OCI-M1 (cell line): ENCODE results near the gene CHD2.
A peak's percentile ranks its signal among the peaks of the same experiment; 100 is the strongest.
"Not testable (repeated sequence)": the region's sequence is repeated elsewhere in the genome, so short reads cannot be mapped to it uniquely, and the experiment has no call there.

Experiments
- DNase-seq: peaks from one replicate; lab custom pipeline; 2025; lab: John Stamatoyannopoulos, UW

Gene CHD2

DNA sequence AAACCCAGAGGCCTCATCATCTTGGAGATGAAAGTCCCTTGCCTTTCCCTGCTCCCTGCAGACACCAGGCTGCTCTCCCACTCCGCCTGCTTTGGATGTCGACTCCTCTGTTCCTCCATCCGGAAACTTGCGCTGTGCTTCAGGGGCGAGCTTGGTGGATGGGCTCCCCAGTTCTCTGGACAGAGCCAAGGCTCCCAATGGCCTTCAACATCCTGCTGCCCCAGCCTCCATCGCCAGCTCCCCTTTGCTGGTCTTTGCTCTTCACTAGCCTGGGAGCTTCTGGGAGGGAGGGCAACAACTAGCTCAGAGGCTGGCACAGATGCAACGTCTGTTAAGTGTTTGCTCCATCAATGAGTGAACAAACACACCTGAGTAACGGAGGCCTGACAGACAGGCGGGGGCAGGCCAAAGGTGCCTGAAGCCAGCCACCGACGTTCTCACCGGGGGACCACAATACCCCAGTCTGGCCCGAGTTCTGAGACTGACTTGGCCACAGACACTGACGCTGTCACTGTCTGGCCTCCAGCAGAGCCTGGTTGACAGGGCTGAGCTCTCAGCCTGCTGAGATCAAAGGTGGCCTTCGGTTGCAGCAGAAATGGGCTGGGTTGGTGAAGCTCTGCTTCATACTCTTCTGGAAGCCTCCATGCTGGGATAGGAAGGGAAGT lies 149.9 kb downstream of the CHD2 start:
- no peak for DNase-seq

DNA sequence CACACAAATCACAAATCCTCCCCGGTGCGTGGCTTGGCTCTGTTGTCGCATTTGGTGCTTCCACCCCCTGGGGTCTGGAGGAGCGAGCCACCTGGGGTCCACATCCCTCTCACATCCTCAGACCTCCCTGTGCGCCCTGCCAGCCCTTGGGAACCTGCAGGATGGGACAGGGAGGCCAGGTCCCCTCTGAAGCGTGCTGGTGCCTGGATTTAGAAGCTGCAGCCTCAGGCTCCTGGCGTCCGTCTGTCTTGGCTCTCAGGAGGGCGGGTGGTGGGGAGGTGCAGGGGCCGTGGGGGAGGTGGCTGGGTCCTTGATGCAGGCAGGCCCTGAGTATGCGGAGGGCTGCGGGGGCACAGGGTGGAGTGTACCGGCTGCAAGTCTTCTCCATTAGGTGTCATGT lies 150.5 kb downstream of the CHD2 start:
- DNase-seq: no peak

DNA sequence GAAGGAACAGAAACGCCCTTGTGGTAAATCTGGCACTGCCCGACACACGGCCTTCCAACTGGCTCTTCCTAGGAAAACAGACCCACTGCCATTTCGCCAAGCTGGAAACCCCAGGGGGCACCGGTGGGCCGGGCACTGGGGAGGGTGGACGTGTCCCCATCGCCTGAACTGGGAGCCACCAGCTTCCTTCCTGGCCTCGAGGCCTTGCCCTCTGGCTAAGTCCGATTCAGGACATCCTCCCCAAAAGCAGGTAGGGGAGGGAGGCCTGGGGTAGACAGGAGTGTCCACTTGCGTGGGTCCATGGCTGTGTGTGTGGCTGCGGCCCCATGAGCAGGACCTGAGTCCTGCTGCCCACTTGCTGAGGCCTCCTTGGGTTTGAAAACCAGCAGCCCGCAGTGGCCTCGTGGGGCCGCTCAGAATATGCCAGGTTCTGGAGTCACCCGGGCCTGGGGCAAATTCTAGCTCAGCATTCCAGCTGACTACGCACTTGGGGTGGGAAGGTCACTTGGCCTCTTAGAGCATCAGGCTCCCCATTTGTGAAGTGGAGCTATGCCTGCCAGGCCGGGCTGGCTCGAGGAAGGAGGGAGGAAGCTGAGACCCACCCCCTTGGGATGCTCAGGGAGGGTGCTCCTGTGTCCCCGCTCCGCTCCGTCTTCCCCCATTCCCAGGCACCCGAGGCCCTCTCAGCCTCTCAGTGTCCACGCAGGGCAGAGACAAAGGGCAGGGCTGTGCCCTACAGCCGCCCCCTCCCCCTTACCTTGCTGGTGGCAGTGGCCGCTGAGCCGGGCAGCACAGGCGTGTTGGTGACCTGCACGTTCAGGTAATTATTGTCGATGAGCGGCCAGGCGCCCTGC lies 151.3 kb downstream of the CHD2 start:
- DNase-seq: no peak

DNA sequence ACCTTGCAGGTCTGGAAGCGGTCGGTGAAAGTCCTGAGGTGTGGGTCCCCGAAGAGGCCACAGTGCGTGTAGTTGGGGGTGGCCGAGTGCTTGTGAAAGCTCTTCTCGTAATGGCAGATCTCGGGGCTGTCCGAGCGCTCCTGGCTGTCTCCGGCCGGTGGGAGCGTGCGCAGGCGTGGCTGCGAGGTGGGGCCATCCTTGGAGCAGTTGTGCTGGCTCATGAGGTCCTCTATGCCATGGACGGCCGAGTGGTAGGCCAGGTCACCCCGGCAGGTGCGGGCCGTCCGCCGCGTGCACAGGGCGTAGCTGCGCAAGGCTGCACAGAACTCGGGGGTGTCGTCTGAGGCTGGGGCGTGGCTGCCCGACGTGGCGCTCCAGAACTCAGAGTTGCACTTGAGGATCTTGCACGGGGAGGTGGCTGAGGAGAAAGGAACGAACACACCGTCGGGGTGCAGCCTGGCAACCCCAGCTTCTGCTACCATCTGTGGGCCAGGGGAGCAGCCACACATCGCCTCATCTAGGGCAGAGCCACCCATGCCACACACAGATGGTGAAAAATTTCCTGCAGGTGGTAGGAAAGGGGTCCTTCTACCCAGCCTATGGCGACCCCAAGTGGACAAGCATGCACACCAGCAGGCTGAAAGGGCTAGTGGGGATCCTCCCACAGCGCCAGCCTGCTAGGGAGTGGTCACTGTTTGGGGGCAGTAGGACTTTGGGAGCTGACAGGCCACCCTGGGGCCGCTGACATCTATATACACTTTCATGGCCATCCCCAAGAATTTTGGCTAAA lies 152.2 kb downstream of the CHD2 start:
- peak; percentile 14 for DNase-seq

DNA sequence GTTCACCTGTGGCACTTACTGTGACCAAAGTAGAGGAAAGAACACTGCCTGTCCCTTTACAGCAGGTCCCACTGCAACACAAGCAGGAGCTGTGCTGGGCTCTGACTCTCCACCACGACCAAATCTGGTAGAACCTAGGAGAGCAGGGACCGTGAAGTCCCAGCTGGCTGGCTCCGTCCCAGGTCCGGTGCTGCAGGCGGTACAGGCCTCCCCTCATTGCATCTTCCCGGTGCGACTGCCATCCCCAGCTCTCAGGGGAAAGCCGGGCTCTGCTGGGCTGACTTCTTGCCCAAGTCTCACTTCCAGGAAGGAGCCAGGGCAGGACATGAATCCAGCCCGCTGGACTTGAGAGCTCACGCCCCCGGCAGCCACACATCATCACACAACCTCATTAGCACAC lies 155.1 kb downstream of the CHD2 start:
- DNase-seq: no peak

DNA sequence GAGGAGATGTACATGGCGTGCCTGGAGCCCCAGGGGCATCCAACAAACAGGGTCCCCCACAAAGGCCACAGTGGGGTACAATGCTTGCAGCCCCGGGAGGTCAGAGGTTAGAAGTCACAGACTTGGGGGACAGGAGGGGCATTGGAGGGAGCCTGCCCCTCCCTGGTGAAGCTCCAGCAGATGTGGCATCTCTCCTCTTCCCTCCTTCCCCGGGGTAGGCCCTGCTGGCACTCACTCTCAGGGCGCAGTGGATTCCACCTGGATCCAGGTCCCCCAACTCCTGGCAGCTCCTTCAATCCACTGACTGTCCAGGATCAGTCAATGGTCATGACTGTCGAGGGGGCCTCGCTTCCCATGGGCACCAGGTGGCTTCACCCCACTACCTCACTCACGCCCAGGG lies 156.7 kb downstream of the CHD2 start:
- no peak for DNase-seq

DNA sequence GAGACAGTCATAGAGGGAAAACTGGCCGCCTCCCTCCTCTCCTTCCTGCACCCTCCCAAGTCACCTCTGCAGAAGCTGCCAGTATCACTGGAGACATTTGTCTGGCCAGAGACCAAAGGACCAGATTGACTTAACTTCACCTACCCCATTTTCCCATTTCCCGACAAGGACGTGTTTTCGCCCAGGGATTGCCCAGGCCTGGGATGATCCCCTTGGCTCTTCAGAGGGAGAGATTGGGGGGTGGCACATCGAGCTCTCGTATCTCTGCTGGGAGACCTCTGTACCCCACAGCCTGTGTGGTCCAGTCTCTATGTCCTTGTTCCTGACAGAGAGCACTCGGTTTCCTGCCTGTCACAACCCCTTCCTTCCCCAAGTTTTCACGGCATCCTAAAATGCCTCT lies 157.5 kb downstream of the CHD2 start:
- DNase-seq: no peak

DNA sequence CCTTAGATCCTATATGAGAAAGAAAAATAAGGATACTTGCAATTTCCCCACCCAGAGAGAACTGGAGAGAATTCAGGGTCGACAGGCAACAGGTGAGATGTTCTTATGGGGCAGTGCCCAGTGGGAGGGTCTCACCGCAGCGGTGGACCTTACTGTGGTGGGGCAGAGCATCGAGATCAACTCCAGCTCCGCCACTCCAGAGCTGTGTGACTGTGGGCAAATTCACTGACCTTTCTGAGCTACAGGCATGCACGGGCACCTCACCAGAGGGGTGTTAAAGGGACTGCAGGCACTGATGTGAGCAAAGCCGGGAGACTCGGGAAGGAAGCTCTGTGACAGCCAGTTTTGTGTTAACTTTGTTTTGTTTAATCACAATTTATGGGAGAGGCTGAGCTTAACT lies 158.0 kb downstream of the CHD2 start:
- no peak for DNase-seq

DNA sequence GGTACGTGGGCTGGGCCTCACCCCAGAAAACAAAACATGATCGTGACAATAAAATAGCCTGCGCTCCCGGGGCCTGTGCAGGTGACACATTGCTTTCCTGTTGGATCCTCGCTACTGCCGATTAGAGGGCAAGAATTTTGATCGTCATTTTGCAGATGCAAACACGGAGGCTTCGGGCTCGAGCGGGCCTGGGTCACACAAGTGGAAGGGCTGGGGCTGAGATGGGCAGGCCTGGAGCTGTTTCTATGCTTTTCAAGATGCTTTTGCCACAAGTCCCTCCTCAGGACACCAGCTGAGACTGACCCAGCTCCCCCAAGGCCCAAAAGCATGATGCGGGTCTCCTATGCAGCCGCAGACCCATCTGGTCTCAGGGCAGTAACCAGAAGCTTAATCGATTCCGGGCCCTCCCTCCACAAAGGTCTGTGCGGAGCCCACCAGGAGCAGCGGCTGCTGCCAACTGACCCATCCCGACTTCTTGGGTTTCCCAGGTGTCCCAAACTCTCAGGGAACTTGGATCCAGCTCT lies 158.8 kb downstream of the CHD2 start:
- no peak for DNase-seq

DNA sequence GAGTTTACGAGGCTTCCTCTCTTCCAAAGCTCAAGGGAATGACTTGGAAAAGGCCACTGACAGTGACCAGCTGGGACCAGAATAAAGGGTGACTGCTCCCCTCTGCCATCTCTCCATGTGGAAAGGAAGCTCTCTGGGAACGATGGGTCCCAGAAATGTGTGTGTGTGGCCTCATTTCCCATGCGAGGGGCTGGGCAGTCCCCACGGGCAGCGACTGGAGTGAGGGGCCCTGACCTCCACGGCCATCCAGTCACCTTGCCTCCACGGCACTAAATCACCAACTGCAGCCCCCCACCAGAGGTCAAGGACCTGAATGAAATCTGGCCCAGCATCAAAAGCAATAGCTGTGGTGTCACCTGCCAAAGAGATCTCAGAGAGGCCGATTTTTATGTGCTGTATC lies 159.3 kb downstream of the CHD2 start:
- DNase-seq: no peak

DNA sequence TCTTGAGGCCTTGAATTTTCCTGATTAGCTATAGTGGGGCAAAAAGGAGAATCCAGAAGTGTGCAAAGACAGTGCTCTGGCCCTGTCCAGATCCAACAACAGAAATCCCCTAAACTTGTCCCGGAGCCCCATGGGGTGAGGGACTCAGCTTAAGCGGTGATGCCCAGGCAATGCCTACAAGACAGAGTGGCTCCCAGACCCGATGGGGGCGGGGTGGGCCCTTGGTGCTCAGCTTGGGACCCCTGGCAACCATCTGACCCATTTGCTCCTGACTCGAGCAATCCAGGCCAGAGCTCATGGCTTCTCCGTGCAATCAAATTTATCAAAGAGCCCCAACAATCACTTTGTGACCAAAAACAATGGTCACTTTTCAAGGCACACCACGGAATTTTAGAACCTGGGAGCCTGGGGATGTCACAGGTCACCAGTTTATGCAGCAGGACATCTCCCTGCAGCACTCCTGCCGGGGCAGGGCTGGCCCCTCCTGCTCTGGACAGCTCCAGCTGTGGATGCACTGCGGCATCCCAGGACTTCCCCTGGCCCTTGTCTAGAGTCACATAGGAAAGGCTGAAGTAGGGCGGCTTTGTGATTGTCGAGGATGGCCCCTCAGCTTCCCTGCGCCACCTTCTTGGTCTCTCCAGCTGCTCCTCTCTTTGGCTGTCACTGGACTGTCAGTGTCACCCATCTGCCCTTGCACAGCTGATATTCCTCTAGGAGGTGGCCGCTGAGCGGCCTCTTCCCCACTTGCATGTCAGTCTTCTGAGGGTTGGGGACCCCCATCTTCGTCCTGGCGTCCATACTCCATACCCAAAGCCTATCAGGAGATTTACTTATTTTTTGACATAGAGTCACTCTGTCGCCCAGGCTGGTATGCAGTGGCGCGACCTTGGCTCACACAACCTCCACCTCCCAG lies 160.5 kb downstream of the CHD2 start:
- DNase-seq: no peak

DNA sequence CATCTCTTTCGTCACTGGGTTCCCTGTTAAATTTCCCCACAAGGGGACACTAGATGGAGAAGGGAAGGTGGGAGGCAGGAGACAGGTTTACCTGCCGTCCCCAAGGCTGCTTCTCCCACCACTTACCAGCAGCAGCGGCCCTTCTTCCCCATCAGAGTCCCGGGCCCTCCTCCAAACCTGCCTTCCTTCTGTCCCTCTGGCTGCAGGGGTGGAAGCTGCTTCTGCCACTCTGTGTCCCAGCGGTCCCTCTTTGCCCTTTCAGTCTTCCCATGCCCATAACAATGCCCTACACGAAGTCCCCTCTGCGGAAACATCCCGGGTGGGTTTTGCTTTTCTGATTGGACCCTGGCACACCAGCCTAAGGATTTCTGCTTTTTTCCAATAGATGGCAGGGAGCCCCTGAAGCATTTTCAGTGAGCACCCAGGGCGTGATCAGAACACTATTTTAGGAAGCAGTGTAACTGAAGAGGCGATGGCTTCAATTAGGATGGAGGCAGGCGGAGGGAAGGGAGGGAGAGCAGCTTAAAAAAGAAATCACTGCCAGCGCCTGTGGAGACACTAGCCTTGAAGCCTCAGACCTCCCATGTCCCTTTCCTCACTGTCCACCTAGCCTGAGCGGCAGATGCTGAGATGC lies 162.6 kb downstream of the CHD2 start:
- not testable (repeated sequence) for DNase-seq

DNA sequence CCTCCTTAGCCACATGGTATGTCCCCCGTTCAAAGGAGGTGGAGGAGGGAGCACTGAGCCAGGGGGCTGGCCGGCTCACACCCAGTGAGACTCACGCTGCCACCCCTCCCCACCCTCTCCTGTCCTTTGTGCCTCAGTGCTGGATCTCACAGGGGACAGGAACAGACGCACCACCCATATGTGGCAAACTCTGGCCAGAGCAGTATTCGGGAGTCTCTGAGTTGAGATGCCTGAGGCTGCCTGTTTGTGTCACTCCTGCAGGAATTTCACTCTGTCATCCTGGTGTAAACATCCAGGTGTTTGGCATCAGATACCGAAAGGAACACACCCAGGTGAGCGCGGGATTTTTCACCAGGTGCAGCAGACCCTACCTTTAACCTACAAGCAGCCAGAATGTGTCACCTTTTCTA lies 163.1 kb downstream of the CHD2 start:
- no peak for DNase-seq

DNA sequence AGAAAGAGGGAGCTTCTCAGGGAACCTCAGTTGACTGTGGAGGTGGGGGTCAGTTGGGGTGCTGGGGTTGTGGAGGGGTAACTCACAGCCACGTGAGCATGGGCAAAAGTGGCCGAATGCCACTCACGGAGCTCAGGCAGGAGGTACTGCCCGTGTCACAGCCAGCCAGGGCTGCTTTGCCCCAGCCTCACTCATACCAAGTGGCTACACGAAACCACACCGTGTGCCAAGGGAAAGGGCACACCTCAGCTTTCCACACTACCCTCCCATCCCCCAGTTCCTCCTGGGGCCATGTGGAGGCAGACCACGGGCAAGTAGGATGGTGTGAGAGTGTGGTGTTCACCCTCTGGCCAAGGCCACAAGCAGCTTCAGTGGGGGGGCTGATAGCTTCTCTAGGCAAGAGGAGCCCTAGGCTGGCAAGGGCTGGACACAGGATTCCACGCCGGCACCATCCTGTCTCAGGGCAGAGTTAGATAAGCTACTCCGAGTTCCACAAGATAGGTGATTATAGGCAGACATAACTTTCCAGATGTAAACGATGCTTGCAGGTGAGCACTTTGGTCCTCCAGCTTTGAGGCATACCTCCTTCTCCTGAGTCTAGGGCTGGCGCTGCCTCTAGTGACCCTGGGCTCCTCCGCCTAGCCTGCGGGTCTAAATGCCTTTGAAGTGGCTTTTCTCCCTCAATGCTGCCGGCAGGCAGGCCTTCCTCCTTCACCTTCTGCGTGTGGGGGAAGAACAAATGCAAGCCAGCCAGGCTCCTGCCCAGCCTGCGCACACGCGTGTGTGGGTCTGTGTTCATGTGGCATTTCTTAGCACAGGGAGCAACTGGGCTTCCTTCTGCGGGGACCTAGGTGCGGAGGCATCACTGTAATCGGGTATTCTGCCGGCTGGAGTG lies 163.9 kb downstream of the CHD2 start:
- no peak for DNase-seq

DNA sequence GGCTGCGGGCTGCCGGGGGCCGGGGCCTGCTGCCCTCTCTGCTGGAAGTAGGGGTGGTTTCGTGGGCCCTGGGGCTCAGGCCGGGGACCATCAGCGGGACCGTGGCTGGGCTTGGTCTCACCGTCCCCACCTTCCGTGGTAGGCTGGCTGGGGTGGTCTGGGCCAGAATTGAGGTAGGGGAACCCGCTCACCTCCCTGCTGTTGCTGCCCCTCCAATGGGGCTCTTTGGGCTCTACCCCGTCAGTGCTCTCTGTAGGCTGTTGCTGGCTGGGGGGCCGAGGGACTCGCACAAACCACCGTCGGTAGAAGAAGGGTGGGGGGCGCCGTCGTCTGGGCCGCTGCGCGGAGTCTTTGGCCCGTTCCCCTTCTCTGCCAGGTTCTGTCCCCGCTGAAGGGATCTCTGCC lies 165.5 kb downstream of the CHD2 start:
- DNase-seq: no peak

DNA sequence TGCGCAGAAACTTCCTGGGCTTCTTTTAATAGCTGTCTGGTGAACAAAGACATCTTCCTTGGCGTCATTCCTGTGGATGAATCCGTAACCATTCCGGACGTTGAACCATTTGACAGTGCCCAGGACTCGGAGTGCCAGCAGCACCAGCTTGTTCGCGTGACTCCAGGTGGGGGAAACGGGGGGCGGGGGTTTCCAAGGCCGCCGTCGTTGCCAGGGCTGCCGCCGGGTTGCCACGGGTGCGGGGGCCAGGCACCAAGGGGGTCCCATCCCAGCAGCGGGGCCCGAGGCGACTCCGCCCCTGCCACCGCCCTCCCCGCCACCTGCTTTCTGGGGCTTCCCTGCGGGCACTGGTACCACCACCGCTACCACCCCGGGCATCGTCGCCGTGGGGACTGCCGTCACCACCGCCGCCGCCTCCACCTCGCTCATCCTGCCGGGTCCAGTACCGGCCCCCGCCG lies 166.1 kb downstream of the CHD2 start:
- DNase-seq: no peak

DNA sequence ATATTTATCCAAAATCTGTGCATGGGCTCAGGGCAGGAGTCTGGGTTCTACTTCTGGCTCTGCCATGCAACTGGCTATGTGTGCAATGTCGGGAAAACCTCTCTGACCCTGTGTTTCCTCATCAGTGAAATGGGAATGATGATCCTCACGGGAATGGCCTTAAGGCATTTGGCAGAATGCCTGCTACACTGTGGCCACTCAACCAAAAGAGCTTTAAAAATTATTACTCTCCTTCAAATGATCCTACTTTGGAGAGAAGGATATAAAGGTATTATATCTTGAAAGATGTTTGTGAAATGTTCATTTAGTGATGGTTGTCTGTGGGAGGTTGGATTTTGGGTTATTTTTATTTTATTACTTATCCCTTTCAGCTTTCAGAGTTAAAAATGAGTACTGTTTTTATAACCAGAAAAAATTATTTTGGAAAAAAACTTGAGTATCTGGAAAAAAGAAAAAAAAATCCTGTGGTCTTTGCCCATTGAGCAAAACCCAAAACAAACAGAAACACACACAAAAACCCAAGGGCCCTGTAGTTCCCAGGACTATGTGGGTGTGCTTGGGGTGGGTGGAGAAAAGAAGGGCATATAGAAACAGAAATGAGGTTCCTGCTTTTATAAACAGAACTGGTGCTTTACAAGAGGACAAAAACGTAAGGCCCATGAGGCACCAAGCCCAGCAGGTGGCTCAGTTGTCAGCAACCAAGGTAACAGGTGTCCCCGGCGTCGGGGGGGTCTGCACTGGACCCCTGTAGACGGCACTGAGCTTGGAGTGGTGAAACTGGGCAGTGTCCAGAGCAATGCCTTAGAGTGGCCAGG lies 166.9 kb downstream of the CHD2 start:
- no peak for DNase-seq

DNA sequence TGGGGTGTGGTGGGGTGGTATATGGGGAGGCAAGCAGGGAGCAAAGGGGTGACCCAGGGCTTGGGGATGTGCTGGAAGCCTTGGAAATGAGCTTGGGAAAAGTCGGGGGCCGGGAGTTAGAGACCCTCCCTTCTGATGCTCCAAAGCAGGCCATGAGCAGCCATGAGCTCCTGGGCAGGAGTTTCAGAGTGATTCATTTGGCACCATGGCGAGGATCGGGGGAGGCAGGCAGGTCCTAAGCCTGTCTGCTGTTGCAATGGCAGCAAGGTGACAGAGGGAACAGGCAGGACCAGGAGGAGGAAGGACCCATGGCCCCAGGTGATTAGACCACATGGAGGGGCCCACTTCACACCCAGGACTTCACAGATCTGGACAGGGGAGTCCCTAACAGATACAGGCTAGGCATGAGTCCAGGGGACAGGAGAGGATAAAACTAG lies 167.5 kb downstream of the CHD2 start:
- no peak for DNase-seq
